ENCODE results near the gene NCKAP5. TPM values are rescaled to one million over a fixed set of nuclear protein-coding genes. Genes with fewer than 3 reads are reported as not detected.

NCKAP5 gene
- total and polyA plus RNA-seq, 8 donors, result 4.0 to 22.1 (median 14.4) TPM

- no peaks in the 10 kb centered on the region for H3K9me3 ChIP-seq
- no peaks in the 10 kb centered on the region for H3K4me1 ChIP-seq
- DNase-seq (no peak), ATAC-seq (no peak)
- no peaks in the 10 kb centered on the region for H3K27me3 ChIP-seq
- TF ChIP-seq CTCF (IDR thresholded peaks at IDR 0.05), result no peak
- intact Hi-C loops (cut with DNase I), result no loop called here
- no peak overlapping the region for H3K27ac ChIP-seq
- H3K4me3 ChIP-seq, result no peak overlapping the region
- no peaks in the 10 kb centered on the region for H3K36me3 ChIP-seq
Observed at GRCh38 chr2:133085646-133086045, 482.6 kb downstream of the NCKAP5 start.

DNA sequence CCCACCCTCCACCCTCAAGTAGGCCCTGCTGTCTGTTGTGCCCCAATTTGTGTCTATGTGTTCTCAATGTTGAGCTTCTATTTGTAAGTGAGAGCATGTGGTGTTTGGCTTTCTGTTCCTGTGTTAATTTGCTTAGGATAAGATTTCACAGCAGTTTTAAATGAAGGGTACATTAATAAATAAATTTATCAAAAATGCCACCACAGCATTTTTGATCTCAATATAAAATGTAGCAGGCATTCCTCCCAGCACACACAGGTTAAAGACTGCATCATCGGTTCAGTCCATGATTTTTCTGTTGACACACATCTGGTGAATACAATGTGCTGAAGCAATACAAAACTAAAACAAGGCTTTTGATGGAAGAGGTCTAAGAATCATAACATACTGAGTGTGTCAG is 486.2 kb downstream of the NCKAP5 start:
- Histone ChIP-seq H3K9me3 (no peaks in the 10 kb centered on the region), H3K4me3 (no peak overlapping the region), H3K27ac (no peak overlapping the region), H3K36me3 (no peaks in the 10 kb centered on the region), H3K27me3 (no peaks in the 10 kb centered on the region), H3K4me1 (no peaks in the 10 kb centered on the region)
- ATAC-seq, result no peak
- no peak for DNase-seq
- TF ChIP-seq CTCF (IDR thresholded peaks at IDR 0.05), result no peak
- intact Hi-C loops (cut with DNase I), result no loop called here

DNA sequence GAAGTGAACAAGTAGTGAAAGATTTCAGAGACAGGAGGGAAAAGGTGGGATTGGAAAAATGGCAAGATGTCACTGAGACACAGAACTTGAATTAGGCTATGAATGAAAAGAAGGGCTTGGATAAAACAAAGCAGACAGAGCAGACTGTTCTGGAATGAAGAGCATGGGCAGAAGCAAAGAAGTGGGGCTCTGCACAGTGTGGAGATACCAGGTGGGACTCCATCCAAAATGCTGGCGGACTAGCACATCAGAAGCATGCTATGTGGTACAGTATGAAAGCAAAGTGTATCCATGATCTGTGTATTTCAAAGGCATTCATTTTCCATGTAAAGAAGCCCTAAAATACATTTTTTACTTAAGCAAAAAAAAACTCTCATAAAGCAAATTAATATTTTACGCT is 487.4 kb downstream of the NCKAP5 start:
- intact Hi-C loops (cut with DNase I), result no loop called here

DNA sequence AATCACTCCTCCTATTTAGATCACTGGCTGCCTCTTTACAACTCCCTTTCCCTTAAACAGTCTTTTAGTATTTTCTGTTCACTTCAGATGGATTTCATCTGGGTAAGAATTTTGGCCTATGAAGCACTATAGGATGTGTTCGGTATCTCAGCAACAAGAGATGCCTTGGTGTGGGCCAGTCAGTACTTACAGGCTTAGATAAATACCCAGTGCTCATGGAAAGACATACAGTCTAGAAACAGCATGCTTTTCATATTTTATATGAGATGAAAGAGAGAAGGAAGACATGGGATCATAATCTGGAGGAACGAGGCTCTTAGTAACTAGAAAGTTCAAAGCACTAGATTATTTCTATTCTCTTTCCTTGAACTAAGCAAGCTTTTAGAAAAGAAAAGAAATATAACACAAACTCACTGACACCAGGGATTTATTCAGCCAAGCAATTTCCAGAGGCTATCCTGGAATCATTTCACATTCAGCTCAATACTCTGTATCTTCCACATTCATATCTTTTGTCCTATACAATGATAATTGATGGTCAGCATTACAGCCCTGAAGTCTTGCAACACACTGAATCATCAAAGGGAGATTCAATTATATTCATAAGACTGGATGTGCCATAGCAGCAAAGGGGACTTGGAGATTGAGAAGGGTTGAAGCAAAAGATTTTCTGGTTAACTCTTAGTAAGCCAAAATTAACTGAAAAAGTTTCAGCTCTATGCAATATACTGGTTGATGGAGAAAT is 489.4 kb downstream of the NCKAP5 start:
- no peak overlapping the region for H3K4me3 ChIP-seq
- no peak for DNase-seq
- H3K27me3 ChIP-seq, result no peaks in the 10 kb centered on the region
- intact Hi-C loops (cut with DNase I), result no loop called here
- H3K27ac ChIP-seq, result no peak overlapping the region
- no peaks in the 10 kb centered on the region for H3K4me1 ChIP-seq
- TF ChIP-seq CTCF (IDR thresholded peaks at IDR 0.05), result no peak
- H3K9me3 ChIP-seq, result peaks cover 0 to 3% of the 10 kb centered on the region in 2 donors
- H3K36me3 ChIP-seq, result no peaks in the 10 kb centered on the region
- no peak for ATAC-seq

More for the DNA sequence above, 487.4 kb downstream of the NCKAP5 start:
- DNase-seq (no peak), ATAC-seq (no peak)
- no peaks in the 10 kb centered on the region for H3K9me3 ChIP-seq
- TF ChIP-seq CTCF (IDR thresholded peaks at IDR 0.05), result no peak
- no peaks in the 10 kb centered on the region for H3K36me3 ChIP-seq
- H3K4me1 ChIP-seq, result no peaks in the 10 kb centered on the region
- H3K4me3 ChIP-seq, result no peak overlapping the region
- no peaks in the 10 kb centered on the region for H3K27me3 ChIP-seq
- no peak overlapping the region for H3K27ac ChIP-seq

- intact Hi-C loops (cut with DNase I), result no loop called here
- Histone ChIP-seq H3K4me1 (no peaks in the 10 kb centered on the region), H3K9me3 (peaks cover 0 to 3% of the 10 kb centered on the region in 2 donors), H3K4me3 (no peak overlapping the region), H3K27ac (no peak overlapping the region), H3K36me3 (no peaks in the 10 kb centered on the region), H3K27me3 (no peaks in the 10 kb centered on the region)
- peak in 2 of 4 donors; percentile 66 to 81 for DNase-seq
- TF ChIP-seq CTCF (IDR thresholded peaks at IDR 0.05), result no peak
- ATAC-seq, result no peak
Observed at GRCh38 chr2:133077269-133077822, 490.9 kb downstream of the NCKAP5 start.
